Dedifferentiated amniotic fluid mesenchymal stem cell (primary cell): ENCODE measurements around the gene LRP8.
A peak's percentile ranks its signal among the peaks of the same experiment; 100 is the strongest.

Experiments
- DNase-seq: peaks from one replicate; pipeline ENCODE4 v3.0.0-alpha.2; 2016; ENCODE audit errors: extremely low spot score

LRP8 gene

GRCh38 chr1:53328009-53328461 is at the start of gene LRP8:
Gene LRP8 (minus strand): TSS chr1:53328070. CDS start chr1:53327912, 158 bp downstream.
- DNase-seq = peak; percentile 51

GRCh38 chr1:53377438-53377841 is 49.6 kb upstream of the LRP8 start:
- DNase-seq = no peak

- no peak for DNase-seq
Observed at GRCh38 chr1:53376742-53377437, 49.0 kb upstream of the LRP8 start.

- DNase-seq = no peak
Observed at GRCh38 chr1:53376041-53376461, 48.2 kb upstream of the LRP8 start.

- DNase-seq = no peak
Observed at GRCh38 chr1:53375440-53375839, 47.6 kb upstream of the LRP8 start.

- DNase-seq = no peak
Observed at GRCh38 chr1:53373246-53373645, 45.4 kb upstream of the LRP8 start.

GRCh38 chr1:53372501-53372951 is 44.7 kb upstream of the LRP8 start:
- DNase-seq = no peak

- DNase-seq = no peak
Observed at GRCh38 chr1:53371851-53372250, 44.0 kb upstream of the LRP8 start.

- no peak for DNase-seq
Observed at GRCh38 chr1:53371121-53371666, 43.3 kb upstream of the LRP8 start.

- no peak for DNase-seq
Observed at GRCh38 chr1:53370369-53370961, 42.6 kb upstream of the LRP8 start.

- DNase-seq = no peak
Observed at GRCh38 chr1:53369761-53370160, 41.9 kb upstream of the LRP8 start.

GRCh38 chr1:53369034-53369750 is 41.3 kb upstream of the LRP8 start:
- no peak for DNase-seq

GRCh38 chr1:53368314-53369033 is 40.6 kb upstream of the LRP8 start:
- no peak for DNase-seq

- no peak for DNase-seq
Observed at GRCh38 chr1:53367503-53368313, 39.8 kb upstream of the LRP8 start.

GRCh38 chr1:53366901-53367502 is 39.1 kb upstream of the LRP8 start:
- no peak for DNase-seq

GRCh38 chr1:53365437-53366063 is 37.7 kb upstream of the LRP8 start:
- DNase-seq = no peak

GRCh38 chr1:53362851-53363642 is 35.2 kb upstream of the LRP8 start:
- no peak for DNase-seq

GRCh38 chr1:53362270-53362669 is 34.4 kb upstream of the LRP8 start:
- DNase-seq = no peak

GRCh38 chr1:53361541-53361961 is 33.7 kb upstream of the LRP8 start:
- DNase-seq = no peak
